GM18520 (cell line): Measurements from ENCODE around the gene LCN10.
A peak's percentile ranks its signal among the peaks of the same experiment; 100 is the strongest.
"Not testable (repeated sequence)": the region's sequence is repeated elsewhere in the genome, so short reads cannot be mapped to it uniquely, and the experiment has no call there.

ENCODE experiments used
- ATAC-seq: cut with Tn5 transposase; IDR thresholded peaks from one replicate; pipeline ENCODE4 v1.9.1; 2021; ENCODE audit not compliant: unreplicated experiment

The LCN10 gene

DNA sequence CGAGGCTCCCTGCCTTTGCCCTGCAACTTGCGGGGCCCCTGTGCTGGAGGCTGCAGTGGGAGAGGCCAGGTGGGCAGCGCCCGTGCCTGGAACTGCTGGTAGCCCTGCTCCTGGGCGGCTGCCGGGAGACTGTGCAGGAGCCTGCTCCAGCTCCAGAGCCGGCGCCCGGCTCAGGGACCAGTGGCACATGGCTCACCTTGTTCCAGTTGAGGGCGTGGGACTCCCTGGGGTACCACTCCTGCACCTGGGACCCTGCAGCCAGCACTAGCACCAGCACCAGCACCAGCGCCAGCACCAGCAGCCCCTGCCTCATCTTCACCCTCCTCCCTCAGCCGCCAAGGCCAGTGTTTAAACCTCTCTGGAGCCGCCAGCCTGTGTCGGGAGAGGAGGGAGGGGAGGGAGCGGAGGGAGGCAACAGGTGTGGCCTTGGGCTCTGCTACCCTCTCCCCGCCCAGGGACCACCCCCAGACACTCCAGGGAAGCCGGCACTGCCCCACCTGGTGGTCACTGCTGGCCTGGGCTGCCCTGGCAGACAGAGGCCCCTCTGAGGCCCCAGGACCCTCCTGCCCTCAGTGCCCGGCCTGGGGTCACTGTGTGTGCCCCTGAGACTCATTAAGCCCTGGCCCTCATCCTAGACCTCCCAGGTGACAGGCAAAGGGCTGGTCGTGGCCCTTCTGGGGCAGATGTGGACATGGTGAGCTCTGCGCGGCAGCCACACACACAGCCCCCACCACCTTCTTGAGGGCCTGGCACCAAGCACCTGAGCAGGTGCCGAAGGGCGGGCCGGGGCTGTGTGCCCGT lies at the start of gene LCN10:
Gene LCN10, minus strand, starts transcription at position 350 of the 801 bp plus-strand sequence. Its CDS starts 37 bp downstream, at position 313.
- ATAC-seq: no peak

DNA sequence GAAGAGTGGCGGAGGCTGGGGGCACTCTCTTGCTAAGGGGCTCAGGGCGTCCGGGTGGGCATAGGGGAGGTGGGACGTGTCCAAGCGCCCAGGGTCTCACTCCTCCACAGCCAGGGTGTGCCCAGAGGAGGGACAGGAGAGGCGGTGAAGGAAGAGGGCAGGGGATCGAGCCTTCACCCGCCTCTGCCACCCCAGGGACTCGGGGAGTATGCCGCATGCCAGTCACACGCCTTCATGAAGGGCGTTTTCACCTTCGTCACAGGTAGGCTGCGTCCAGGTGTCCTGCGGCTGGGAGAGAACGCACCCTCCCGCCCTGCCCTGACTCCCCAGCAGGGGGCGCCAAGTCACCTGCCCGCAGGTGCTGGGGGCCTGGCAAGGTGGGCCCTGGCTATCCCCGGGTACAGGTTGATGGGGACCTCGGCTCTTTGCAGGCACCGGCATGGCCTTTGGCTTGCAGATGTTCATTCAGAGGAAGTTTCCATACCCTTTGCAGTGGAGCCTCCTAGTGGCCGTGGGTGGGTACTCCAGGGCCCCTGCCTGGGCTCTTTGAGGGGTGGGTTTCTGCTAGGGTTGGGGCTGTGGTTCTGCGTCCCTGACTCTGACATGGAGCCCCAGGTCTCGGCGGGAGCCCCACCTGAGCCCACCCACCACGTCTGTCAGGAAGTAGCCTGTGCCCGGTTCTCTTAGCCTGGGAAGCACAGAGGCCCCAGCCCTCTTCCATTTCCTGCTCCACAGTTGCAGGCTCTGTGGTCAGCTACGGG lies 49.0 kb upstream of the LCN10 start:
- no peak for ATAC-seq

DNA sequence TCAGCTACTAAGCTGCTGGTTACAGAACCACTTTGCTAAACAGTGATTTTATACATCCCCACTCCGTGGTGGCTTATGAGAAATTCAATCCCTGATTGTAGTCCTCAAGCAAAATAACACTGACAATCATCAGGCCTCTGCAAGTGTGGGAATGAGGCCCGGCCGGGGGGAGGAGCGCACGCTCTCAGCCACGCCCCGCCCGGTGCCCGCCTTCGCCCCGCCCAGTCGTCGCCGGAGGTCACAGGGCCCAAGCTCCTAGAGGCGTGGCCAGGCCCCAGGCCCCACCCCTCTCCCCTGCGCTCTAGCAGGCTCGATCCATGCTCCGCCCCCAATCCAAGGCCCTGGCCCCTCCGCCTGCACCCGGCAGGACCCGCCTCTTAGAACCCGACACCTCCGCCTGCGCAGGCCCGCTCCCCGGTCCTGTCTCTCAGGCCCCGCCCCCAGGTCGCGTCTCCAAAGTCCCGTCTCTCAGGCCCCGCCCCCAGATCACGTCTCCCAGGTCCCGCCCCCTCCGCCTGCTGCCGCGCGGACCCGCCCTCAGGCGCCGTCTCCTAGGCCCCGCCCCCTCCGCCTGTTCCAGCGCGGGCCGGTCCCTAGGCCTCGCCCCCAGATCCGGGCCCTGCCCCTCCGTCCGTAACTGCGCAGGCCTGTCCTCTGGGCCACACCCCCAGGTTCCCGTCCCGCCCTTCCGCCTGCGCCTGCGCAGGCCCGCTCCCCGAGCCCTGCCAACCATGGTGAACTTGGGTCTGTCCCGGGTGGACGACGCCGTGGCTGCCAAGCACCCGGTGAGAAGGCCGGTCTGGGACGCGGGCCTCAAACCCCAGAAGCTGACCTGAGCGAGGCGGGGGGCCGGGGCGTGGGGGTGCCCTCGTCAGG lies 48.1 kb upstream of the LCN10 start, which contains the start of gene TMEM141:
Gene TMEM141, plus strand, starts transcription at position 705 of the 876 bp plus-strand sequence. Its CDS starts 27 bp downstream, at position 732.
- ATAC-seq: peak; percentile 72

DNA sequence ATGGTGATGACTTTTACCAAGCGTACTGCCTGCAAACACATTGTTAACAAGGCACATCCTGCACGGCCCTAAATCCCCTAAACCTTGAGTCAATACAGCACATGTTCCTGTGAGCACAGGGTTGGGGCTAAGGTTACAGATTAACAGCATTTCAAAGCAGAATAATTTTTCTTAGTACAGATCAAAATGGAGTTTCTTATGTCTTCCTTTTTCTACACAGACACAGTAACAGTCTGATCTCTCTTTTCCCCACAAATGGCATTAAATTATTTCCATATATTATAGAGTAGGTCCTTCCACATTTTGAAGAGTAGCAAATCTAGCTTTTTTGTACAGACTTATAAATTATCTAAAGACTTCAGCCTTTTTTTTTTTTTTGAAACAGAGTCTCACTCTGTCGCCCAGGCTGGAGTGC lies 46.8 kb upstream of the LCN10 start:
- no peak for ATAC-seq

DNA sequence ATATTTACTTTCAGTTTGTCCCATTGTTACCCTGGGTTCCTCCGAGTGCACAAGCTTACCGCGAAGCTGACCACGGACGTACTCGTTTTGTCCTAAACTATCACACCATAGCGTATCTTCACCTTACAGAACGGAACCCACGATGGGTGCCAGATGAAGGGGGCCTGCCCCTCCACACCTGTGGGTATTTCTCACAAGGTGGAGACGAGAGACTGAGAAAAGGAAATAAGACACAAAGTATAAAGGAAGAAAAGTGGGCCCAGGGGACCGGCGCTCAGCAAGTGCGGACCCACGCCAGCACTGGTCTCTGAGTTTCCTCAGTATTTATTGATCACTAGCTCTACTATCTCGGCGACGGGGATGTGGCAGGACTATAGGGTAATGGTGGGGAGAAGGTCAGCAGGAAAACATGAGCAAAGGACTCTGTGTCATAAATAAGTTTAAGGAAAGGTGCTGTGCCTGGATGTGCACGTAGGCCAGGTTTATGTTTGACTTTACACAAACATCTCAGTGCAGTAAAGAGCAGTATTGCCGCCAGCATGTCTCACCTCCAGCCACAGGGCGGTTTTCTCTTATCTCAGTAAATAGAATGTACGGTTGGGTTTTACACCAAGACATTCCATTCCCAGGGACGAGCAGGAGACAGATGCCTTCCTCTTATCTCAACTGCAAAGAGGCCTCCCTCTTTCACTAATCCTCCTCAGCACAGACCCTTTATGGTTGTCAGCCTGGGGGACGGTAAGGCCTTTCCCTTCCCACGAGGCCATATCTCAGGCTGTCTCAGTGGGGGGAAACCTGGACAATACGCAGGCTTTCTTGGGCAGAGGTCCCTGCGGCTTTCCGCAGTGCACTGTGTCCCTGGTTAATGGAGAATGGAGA lies 46.1 kb upstream of the LCN10 start:
- not testable (repeated sequence) for ATAC-seq

DNA sequence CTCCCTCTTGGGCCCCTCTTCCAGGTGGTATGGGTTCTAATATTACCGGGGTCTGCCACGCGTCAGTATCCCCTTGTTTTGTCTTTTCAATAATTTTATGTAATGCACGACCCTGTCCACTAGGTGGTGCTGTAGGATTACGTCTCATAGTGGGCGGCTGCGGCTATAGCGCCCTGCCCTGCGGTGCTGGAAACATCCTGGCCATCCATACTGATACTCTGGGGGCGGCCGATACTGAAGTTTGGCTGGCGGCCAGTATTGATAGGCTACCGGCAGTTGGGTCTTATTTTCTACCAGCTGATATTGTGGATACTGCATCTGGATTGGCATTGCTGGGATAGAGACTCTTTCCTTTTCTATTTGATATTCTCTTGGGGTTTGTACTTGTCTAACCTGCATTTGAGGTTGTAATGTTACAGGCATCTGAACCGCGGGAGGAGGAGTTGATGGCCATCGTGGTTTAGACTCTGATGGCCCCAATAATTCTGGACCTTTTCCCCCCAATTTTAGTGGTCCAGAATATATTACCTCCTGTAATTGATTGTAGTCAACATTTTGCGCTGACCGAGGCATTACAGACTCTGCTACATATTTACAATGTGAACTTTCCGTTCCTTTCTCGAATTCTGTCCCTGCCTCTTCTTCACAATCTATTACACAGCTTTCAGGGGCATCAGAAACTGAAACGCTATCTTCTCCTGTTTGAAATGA lies 45.1 kb upstream of the LCN10 start:
- no peak for ATAC-seq

DNA sequence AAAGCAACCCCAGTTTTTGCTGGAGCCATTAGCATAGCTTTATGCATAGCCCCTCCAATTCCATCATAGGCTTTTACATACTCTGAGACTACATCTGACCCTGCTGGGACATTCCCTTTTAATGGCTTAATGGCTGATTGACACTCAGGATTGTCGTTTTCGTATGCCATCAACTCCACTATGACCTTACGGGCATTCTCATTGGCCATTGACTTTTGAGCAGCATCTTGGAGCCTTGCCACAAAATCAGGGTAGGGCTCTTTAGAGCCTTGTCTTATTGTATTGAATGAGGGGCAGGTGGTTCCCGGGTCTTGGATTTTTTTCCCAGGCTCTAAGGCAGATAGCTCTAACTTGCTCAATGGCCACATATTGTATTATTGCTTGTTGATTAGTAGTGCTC lies 44.2 kb upstream of the LCN10 start:
- not testable (repeated sequence) for ATAC-seq

DNA sequence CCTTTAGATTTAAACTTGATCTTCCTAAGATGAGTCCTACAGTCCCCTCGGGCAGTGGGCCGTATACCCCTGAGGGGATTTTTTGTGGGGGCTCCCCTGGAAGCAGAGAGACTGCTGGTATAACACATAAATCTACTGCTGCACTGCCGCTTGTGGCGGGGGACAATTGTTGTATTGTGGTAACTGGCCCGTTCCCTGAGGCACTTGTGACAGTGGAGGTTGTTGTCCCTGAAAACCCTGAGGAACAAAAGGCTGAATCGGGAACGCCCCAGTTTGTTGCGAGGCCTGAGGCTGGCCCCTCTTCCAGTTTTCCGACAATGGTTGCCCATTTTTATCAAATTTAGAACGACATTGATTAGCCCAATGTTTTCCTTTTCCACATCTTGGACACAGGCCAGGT lies 43.7 kb upstream of the LCN10 start:
- ATAC-seq: no peak

DNA sequence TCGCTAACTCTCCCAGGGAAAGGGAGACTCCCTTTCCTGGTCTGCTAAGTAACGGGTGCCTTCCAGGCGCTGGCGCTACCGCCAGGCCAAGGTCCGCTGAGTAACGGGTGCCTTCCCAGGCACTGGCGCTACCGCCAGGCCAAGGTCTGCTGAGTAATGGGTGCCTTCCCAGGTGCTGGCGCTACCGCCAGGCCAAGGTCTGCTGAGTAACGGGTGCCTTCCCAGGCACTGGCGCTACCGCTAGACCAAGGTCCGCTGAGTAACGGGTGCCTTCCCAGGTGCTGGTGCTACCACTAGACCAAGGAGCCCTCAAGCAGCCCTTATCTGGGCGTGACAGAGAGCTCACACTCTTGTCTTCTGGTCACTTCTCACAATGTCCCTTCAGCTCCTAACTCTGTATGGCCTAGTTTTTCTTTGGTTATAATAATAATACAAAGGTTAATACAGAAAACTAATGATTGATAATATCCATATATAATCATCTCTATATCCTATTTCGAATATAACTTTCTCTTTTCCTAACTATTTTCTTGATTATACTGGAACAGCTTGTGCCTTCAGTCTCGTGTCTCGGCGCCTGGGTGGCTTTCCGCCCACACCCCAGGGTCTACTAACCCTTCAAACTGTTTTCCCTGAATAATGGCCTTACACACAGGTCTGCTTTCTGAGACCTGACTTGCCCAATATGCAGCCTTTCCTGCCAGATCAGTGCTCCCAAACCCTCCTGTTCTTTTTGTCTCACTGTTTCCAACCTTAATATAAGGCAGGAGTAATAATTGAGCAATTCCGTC lies 43.0 kb upstream of the LCN10 start:
- not testable (repeated sequence) for ATAC-seq

DNA sequence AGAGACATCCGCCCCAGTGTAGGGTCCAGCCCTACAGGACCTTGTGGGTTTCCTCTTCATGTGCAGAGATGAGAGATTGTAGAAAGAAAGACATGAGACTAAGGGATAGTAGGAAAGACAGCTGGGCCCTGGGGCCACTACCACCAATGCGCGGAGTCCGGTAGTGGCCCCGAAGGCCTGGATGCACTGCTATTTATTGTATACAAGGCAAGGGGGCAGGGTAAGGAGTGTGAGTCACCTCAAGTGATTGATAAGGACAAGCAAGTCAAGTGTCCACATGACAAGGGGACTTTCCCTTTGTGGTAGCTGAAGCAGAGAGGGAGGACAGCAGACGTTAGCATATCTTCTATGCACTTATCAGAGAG lies 42.2 kb upstream of the LCN10 start:
- no peak for ATAC-seq

DNA sequence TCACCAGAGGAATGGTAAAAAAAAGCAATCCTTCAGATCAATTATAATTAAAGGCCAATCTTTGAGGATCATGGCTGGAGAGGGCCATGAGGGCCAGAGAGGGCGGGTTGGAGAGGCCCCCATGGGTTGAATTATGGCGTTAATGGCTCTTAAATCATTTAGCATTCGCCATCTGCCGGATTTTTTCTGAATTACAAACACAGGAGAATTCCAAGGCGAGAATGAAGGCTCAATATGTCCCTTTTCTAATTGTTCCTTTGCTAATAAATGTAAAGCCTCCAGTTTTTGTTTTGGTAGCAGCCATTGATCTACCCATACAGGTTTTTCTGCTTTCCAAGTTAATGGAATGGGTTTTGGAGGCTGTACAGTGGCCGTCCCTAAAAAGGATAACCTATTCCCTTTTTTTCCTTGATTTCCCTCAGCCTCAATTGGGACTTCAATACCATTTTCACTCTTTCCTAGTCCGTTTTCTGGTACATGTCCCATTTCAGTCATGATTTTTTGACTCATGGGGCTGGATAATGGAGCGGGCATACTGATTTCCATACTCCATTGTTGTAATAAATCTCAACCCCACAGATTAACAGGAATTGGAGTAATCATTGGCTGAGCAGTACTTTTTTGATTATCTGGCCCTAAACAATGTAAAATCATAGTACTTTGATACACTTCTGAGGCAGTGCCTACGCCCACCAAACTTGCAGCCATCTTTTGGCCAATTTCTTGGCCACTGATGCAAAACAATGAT lies 41.7 kb upstream of the LCN10 start:
- ATAC-seq: no peak

DNA sequence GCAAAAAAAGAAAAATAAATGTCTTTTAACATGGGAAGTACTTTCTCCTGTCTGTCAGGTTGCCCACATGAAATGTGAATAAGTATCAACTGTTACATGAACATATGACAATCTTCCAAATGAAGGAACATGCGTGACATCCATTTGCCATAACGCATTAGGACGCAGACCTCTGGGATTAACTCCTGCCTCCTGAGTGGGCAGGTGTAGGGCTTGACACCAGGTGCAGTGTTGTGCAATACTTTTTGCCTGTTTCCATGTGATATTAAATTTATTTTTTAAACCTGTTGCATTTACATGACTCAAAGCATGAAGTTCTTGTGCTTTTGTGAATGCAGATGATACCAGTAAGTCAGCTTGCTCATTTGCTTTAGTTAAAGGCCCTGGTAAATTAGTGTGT lies 39.7 kb upstream of the LCN10 start:
- no peak for ATAC-seq

DNA sequence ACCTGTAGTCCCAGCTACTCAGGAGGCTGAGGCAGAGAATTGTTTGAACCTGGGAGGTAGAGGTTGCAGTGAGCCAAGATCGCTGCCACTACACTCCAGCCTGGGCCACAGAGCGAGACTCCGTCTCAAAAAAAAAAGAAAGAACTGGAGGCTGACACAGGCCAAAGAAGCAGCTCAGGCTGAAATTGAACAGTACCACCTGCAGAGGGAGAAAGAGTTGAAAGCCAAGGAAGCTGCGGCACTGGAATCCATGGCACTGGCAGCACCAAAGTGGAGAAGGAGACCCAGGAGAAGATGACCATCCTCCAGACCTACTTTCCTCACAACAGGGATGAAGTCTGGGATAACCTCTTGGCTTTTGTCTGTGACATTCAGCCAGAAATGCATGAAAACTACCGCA lies 37.1 kb upstream of the LCN10 start:
- no peak for ATAC-seq

DNA sequence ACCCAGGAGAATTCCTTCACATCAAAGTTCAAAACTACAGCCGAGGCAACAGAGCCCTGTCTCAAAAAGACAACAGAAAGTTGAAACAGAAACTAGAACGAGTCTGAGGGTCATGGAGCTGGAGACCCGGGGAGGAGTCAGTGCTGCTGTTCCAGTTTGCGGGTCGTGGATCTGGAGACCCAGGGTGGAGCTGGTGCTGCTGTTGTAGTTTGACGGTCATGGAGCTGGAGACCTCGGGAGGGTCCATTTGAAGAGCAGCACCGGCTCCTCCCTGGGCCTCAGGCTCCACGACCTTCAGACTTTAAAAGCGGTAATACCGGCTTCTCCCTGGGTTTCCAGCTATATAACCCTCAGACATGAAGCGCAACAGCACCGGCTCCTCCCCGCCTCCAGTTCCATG lies 34.6 kb upstream of the LCN10 start:
- ATAC-seq: no peak

DNA sequence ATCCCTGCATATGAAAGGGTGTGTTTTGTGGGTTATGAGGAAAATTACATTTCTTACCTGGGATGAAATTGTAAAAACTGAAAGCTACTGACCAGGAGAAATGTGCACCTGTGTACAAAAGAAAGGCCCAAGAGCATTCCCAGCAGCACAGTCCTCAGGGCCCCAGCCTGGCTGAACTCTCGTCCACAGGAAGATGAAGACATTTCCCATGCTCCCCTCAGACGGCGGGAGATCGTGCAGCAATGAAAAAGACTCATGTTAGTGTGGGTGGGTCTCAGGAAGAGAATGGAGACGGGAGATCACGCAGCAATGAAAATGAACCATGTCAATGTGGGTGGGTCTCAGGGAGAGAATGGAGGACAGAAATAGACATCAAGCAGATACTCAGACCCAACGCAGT lies 34.2 kb upstream of the LCN10 start:
- no peak for ATAC-seq

DNA sequence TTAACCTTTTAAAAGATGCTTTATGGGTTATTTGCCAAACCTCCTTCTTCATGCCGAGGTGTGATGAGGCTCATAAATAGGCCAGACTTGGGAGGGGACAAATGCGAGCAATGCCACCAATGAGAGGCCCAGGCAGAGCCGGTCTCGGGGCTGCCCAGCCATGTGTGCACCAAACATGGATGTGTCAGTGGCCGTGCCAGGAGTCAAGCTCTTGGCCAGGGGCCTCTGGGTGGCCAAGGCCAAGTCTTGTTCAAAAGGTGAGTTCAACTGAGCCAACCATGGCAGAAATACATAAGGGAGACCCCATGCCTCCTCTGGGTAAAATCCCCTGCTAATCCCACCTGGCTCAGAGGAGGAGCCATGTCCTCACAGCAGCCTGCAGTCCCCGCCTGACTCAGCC lies 32.5 kb upstream of the LCN10 start:
- ATAC-seq: no peak

DNA sequence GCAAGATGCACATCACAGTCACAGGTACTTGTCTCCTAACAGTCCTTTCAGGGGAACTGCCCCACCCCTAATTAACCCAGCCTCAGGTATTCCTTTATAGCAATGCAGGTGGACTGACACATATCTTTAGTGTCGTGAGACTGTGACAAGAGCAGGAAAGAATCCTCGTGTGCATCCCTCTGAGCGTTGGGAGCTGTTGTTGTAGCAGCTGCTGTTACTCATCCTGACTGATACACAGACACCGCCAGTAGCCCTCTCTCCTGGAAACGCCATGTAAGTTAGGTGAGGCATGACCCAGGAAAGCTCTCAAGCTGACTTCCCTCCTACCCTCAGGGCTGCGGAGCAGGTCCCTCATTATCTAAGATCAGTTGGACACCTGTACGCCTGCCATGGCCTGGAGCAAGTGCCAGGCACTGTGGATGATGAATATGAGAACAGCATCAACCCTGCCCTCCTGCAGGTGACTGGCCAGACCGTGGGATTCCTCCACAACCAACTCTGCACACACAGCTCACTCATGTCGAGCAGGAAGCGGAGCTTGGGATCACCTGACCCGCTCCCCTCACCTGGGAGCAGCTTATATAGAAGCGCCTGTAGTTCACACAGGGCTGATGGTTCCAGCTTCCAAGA lies 31.8 kb upstream of the LCN10 start:
- ATAC-seq: no peak
